ENCODE data around the gene FAM98B. TPM values are rescaled to one million over a fixed set of nuclear protein-coding genes. Genes with fewer than 3 reads are reported as not detected.

FAM98B gene
- total RNA-seq, 1 experiment from 2014 or later = 50.0 TPM

GRCh38 chr15:38479756-38480155, 25.8 kb downstream of the FAM98B start:
- Histone ChIP-seq H3K79me1 (ENCODE audit: insufficient read depth, low read depth, low read length, poor library complexity, severe bottlenecking) (no peaks in the 10 kb centered on the region), H3K79me2 (ENCODE audit: insufficient read depth, low read length) (no peaks in the 10 kb centered on the region), H3K9ac (ENCODE audit: extremely low read depth, insufficient read length, low read length) (no peak overlapping the region), H2AK5ac (ENCODE audit: insufficient read length, low read length) (no peak overlapping the region), H3T11ph (ENCODE audit: low read length) (no peak overlapping the region), H2BK20ac (ENCODE audit: low read depth, low read length, poor library complexity, severe bottlenecking) (no peak overlapping the region), H3K4me1 (ENCODE audit: insufficient read depth, low read length) (no peaks in the 10 kb centered on the region), H3K23ac (ENCODE audit: insufficient read length, low read depth, low read length) (no peak overlapping the region), H3K27ac (ENCODE audit: insufficient read length, low read depth, low read length) (no peak overlapping the region), H3K56ac (ENCODE audit: insufficient read length, low read depth, low read length) (no peak overlapping the region), H2BK120ac (ENCODE audit: low read depth, low read length, poor library complexity, severe bottlenecking) (no peak overlapping the region), H2BK15ac (ENCODE audit: low read depth, low read length) (no peak overlapping the region), H4K91ac (ENCODE audit: insufficient read length, low read depth, low read length) (no peak overlapping the region), H3K27me3 (ENCODE audit: insufficient read depth, low read length) (no peaks in the 10 kb centered on the region), H2BK12ac (ENCODE audit: insufficient read length, low read depth, low read length) (no peak overlapping the region), H3K4ac (ENCODE audit: low read depth, low read length) (no peak overlapping the region), H3K18ac (ENCODE audit: insufficient read length, low read depth, low read length) (no peak overlapping the region), H3K14ac (ENCODE audit: insufficient read depth, low read length) (no peak overlapping the region), H4K20me1 (ENCODE audit: control insufficient read depth, insufficient read depth, insufficient read length) (no peaks in the 10 kb centered on the region), H3K23me2 (ENCODE audit: insufficient read length, low read depth, low read length, poor library complexity, severe bottlenecking) (no peaks in the 10 kb centered on the region), H4K8ac (replicated peaks; ENCODE audit: insufficient read length, low read depth, low read length) (no peak overlapping the region), H3K9me3 (ENCODE audit: control insufficient read depth, low read depth, low read length) (no peaks in the 10 kb centered on the region), H4K5ac (ENCODE audit: insufficient read length, low read depth, low read length) (no peak overlapping the region), H3K4me2 (ENCODE audit: insufficient read depth, insufficient read length, low read length) (no peak overlapping the region), H2AFZ (ENCODE audit: low read length) (no peak overlapping the region), H2BK5ac (ENCODE audit: insufficient read length, low read length) (no peak overlapping the region)
- Mint-ChIP-seq H3K4me1 (no peaks in the 10 kb centered on the region), H3K27ac (no peak overlapping the region), H3K36me3 (ENCODE audit: insufficient read depth in 1 of 3, low read depth in 3 of 3) (peaks cover 6 to 41% (median 37%) of the 10 kb centered on the region in 3 experiments), H3K9me3 (no peaks in the 10 kb centered on the region), H3K4me3 (no peak overlapping the region), H3K27me3 (ENCODE audit: low read depth) (no peaks in the 10 kb centered on the region)
- no peak for TF ChIP-seq CTCF (conservative IDR thresholded peaks at IDR 0.05)
- DNase-seq = no peak
- no CpG with 5 or more reads among the region's 1 CpG for WGBS (ENCODE audit: extremely low coverage, insufficient read length, low lambda C conversion rate)

Measured in H9 (cell line).